ENCODE measurements around the gene B3GNT9.

The B3GNT9 gene

GRCh38 chr16:67109407-67110135 lies 41.2 kb downstream of the B3GNT9 start, which contains the start of gene PHAF1:
PHAF1 (plus strand) TSS chr16:67109941; CDS start chr16:67110176, 235 bp downstream.
- DNase-seq, result peak; percentile 96 to 98

GRCh38 chr16:67108931-67109406 lies 41.8 kb downstream of the B3GNT9 start:
- DNase-seq, result peak in 1 of 2 donors; percentile 18

GRCh38 chr16:67108489-67108888 lies 42.3 kb downstream of the B3GNT9 start:
- no peak for DNase-seq

- no peak for DNase-seq
Measured at GRCh38 chr16:67105881-67106280, 44.9 kb downstream of the B3GNT9 start.

GRCh38 chr16:67105246-67105645 lies 45.6 kb downstream of the B3GNT9 start:
- no peak for DNase-seq

GRCh38 chr16:67104845-67105244 lies 46.0 kb downstream of the B3GNT9 start:
- DNase-seq, result no peak

- no peak for DNase-seq
Measured at GRCh38 chr16:67104061-67104460, 46.7 kb downstream of the B3GNT9 start.

- no peak for DNase-seq
Measured at GRCh38 chr16:67101311-67102082, 49.3 kb downstream of the B3GNT9 start.

GRCh38 chr16:67100569-67101310 lies 50.1 kb downstream of the B3GNT9 start:
- no peak for DNase-seq

- no peak for DNase-seq
Measured at GRCh38 chr16:67098599-67098998, 52.2 kb downstream of the B3GNT9 start.
